Liver (tissue), 9 donors: Measurements from ENCODE around the gene OGFOD1. TPM values are rescaled to one million over a fixed set of nuclear protein-coding genes. Genes with fewer than 3 reads are reported as not detected.

Experiments
- DNase-seq: peaks from one replicate; pipeline ENCODE4 v3.0.0-alpha.2; 2017; ENCODE audit warnings: low spot score
- H3K27ac ChIP-seq, 2 donors: one replicate each; pipeline ENCODE4 v1.7.0; 2013; ENCODE audit warnings: inconsistent platforms in 2 of 2, low read length in 2 of 2, control low read depth in 1 of 2, low read depth in 1 of 2, mild to moderate bottlenecking in 1 of 2
- H3K27me3 ChIP-seq, 4 donors: one replicate each; pipeline versions ENCODE4 v1.6.1 to v1.7.0; 2013; ENCODE audit warnings: low read length in 3 of 4, inconsistent platforms in 1 of 4, mild to moderate bottlenecking in 1 of 4, moderate library complexity in 1 of 4; ENCODE audit not compliant: control insufficient read depth in 4 of 4, insufficient read depth in 4 of 4
- H3K36me3 ChIP-seq, 4 donors: one replicate each; pipeline versions ENCODE4 v1.6.1 to v1.7.0; 2013; ENCODE audit warnings: low read length in 3 of 4, mild to moderate bottlenecking in 3 of 4, low read depth in 1 of 4, moderate library complexity in 1 of 4; ENCODE audit not compliant: control insufficient read depth in 4 of 4, insufficient read depth in 3 of 4
- H3K4me1 ChIP-seq, 4 donors: one replicate each; pipeline versions ENCODE4 v1.6.1 to v1.7.0; 2013; ENCODE audit warnings: low read length in 3 of 4, mild to moderate bottlenecking in 3 of 4, moderate library complexity in 1 of 4; ENCODE audit not compliant: control insufficient read depth in 4 of 4, insufficient read depth in 4 of 4
- H3K4me3 ChIP-seq, 3 donors: one replicate each; pipeline versions ENCODE4 v1.6.1 to v1.7.0; 2013; ENCODE audit warnings: low read length in 3 of 3, control low read depth in 1 of 3, low read depth in 1 of 3, mild to moderate bottlenecking in 1 of 3
- H3K9ac ChIP-seq, 2 donors: one replicate each; pipeline ENCODE4 v1.7.0; 2013; ENCODE audit warnings: low read length in 2 of 2, mild to moderate bottlenecking in 2 of 2, moderate library complexity in 2 of 2, control low read depth in 1 of 2, low read depth in 1 of 2
- H3K9me3 ChIP-seq, 4 donors: one replicate each; pipeline versions ENCODE4 v1.6.1 to v1.7.0; 2013; ENCODE audit warnings: low read length in 3 of 4; ENCODE audit not compliant: control insufficient read depth in 4 of 4
- EGR1 ChIP-seq, 2 donors: IDR thresholded peaks; 2 replicates each; pipeline ENCODE4 v1.6.1; 2016 to 2018; ENCODE audit warnings: antibody characterized with exemption in 2 of 2, low read depth in 2 of 2
- FOXA1 ChIP-seq: IDR thresholded peaks from 2 replicates; pipeline ENCODE4 v1.6.1; 2016; ENCODE audit warnings: antibody characterized with exemption
- FOXA2 ChIP-seq: IDR thresholded peaks from 2 replicates; pipeline ENCODE4 v1.6.1; 2016; ENCODE audit warnings: antibody characterized with exemption
- GABPA ChIP-seq, 2 donors: IDR thresholded peaks in 1 of 2; conservative IDR thresholded peaks in 1 of 2; 2 replicates each; pipeline ENCODE4 v1.6.1; 2016; ENCODE audit warnings: antibody characterized with exemption in 2 of 2, mild to moderate bottlenecking in 1 of 2, moderate library complexity in 1 of 2
- HNF4A ChIP-seq, 2 donors: conservative IDR thresholded peaks; 2 replicates each; pipeline ENCODE4 v1.6.1; 2016; ENCODE audit warnings: antibody characterized with exemption in 2 of 2, mild to moderate bottlenecking in 2 of 2
- HNF4G ChIP-seq: IDR thresholded peaks from 2 replicates; pipeline ENCODE4 v1.6.1; 2016; ENCODE audit warnings: antibody characterized with exemption
- JUND ChIP-seq, 2 donors: IDR thresholded peaks; 2 replicates each; pipeline ENCODE4 v1.6.1; 2016; ENCODE audit warnings: antibody characterized with exemption in 2 of 2
- NR2F2 ChIP-seq: IDR thresholded peaks from 2 replicates; pipeline ENCODE4 v1.6.1; 2016; ENCODE audit warnings: antibody characterized with exemption
- RAD21 ChIP-seq, 2 donors: IDR thresholded peaks; 2 replicates each; pipeline ENCODE4 v1.6.1; 2016; ENCODE audit warnings: antibody characterized with exemption in 2 of 2, mild to moderate bottlenecking in 2 of 2
- RXRA ChIP-seq, 2 donors: IDR thresholded peaks; 2 replicates each; pipeline ENCODE4 v1.6.1; 2017 to 2018; ENCODE audit warnings: antibody characterized with exemption in 2 of 2, mild to moderate bottlenecking in 1 of 2
- TAF1 ChIP-seq: conservative IDR thresholded peaks from 2 replicates; pipeline ENCODE4 v1.6.1; 2016; ENCODE audit warnings: antibody characterized with exemption, mild to moderate bottlenecking
- YY1 ChIP-seq: IDR thresholded peaks from 2 replicates; pipeline ENCODE4 v1.6.1; 2016; ENCODE audit warnings: antibody characterized with exemption, mild to moderate bottlenecking
- WGBS: extraction: QIAGEN DNeasy Blood & Tissue Kit; methylation state at CpG from one replicate; pipeline ENCODE4 v1.1.7; 2013; 5-methylcytosine and 5-hydroxymethylcytosine counted together
- polyA plus RNA-seq, 2 donors: library from polyadenylated mRNA; stranded (reverse) in 1 of 2; unstranded in 1 of 2; fragments of 200-250 nt in 1 of 2; fragments of >200 nt in 1 of 2; fragmentation: Nextera tagmentation in 1 of 2; extraction: Ambion mirVana in 1 of 2; gene quantifications; one replicate each; pipeline versions ENCODE4 v1.2.1 to v1.2.3, GENCODE V29; 2013 to 2015
- total RNA-seq, 2 donors: library from RNA; depleted of rRNA; stranded (reverse); fragments of >200 nt; gene quantifications; one replicate each; pipeline ENCODE4 v1.2.3, GENCODE V29; 2014
- TF ChIP-seq, protein P1 (sequence below): IDR thresholded peaks from 2 replicates; pipeline ENCODE4 v1.6.1; 2016; ENCODE audit warnings: antibody characterized with exemption
- TF ChIP-seq, protein P2 (sequence below): IDR thresholded peaks from 2 replicates; pipeline ENCODE4 v1.6.1; 2016; ENCODE audit warnings: antibody characterized with exemption
- TF ChIP-seq, protein P3 (sequence below): IDR thresholded peaks from 2 replicates; pipeline ENCODE4 v1.6.1; 2016; ENCODE audit warnings: antibody characterized with exemption, mild to moderate bottlenecking
- TF ChIP-seq, protein P4 (sequence below): IDR thresholded peaks from 2 replicates; pipeline ENCODE4 v1.6.1; 2016; ENCODE audit warnings: antibody characterized with exemption
- TF ChIP-seq, protein P5 (sequence below): fragments of 150-350 bp; IDR thresholded peaks from 2 replicates; pipeline ENCODE4 v1.5.1; 2017; ENCODE audit warnings: improper control_type of control experiment, low read depth, low read length; ENCODE audit not compliant: missing input control
- donor health status: healthy.
- donor health status: healthy.
- donor health status: healthy.
- donor health status: healthy.
- donor health status: healthy.

OGFOD1 gene
- total and polyA plus RNA-seq, 4 donors = 15.5 to 40.2 (median 21.2) TPM

DNA sequence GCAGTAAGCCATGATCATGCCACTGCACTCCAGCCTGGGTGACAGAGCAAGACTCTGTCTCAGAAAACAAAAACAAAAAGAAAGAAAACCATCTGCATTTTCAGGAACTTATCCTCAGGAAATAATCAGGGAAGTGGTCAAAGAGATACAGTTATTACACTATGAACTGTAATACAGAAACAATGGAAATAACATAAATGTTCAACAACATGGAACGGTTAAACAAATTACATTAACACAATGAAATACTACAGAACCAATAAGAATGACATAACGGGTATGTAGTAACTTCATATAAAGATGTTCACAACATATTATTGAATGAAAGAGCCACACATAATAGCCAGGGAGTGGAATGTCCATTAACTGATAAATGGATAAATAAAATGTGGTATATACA lies 61.7 kb downstream of the OGFOD1 start:
- WGBS = 90% methylated on average over 2 of the region's 2 CpGs
- H3K27me3 ChIP-seq = no peaks in the 10 kb centered on the region
- no peaks in the 10 kb centered on the region for H3K9me3 ChIP-seq
- no peak overlapping the region for H3K4me3 ChIP-seq
- no peak overlapping the region for H3K9ac ChIP-seq
- no peak for DNase-seq
- H3K36me3 ChIP-seq = peaks cover 0 to 25% (median 17%) of the 10 kb centered on the region in 4 donors
- H3K27ac ChIP-seq = no peak overlapping the region
- peaks cover 0 to 2% (median 0%) of the 10 kb centered on the region in 4 donors for H3K4me1 ChIP-seq
- TF ChIP-seq JUND (IDR thresholded peaks at IDR 0.05) (no peak), HNF4G (no peak), RAD21 (IDR thresholded peaks at IDR 0.05) (no peak), FOXA1 (no peak), NR2F2 (no peak), FOXA2 (no peak), TAF1 (no peak), GABPA (IDR thresholded peaks at IDR 0.05 in 1 of 2, conservative IDR thresholded peaks at IDR 0.05 in 1 of 2) (no peak), HNF4A (conservative IDR thresholded peaks at IDR 0.05) (no peak), RXRA (IDR thresholded peaks at IDR 0.05) (no peak)
- TF ChIP-seq, protein P1, sequence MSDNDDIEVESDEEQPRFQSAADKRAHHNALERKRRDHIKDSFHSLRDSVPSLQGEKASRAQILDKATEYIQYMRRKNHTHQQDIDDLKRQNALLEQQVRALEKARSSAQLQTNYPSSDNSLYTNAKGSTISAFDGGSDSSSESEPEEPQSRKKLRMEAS = no peak
- TF ChIP-seq, protein P2, sequence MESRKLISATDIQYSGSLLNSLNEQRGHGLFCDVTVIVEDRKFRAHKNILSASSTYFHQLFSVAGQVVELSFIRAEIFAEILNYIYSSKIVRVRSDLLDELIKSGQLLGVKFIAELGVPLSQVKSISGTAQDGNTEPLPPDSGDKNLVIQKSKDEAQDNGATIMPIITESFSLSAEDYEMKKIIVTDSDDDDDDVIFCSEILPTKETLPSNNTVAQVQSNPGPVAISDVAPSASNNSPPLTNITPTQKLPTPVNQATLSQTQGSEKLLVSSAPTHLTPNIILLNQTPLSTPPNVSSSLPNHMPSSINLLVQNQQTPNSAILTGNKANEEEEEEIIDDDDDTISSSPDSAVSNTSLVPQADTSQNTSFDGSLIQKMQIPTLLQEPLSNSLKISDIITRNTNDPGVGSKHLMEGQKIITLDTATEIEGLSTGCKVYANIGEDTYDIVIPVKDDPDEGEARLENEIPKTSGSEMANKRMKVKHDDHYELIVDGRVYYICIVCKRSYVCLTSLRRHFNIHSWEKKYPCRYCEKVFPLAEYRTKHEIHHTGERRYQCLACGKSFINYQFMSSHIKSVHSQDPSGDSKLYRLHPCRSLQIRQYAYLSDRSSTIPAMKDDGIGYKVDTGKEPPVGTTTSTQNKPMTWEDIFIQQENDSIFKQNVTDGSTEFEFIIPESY = no peak
- TF ChIP-seq, protein P3, sequence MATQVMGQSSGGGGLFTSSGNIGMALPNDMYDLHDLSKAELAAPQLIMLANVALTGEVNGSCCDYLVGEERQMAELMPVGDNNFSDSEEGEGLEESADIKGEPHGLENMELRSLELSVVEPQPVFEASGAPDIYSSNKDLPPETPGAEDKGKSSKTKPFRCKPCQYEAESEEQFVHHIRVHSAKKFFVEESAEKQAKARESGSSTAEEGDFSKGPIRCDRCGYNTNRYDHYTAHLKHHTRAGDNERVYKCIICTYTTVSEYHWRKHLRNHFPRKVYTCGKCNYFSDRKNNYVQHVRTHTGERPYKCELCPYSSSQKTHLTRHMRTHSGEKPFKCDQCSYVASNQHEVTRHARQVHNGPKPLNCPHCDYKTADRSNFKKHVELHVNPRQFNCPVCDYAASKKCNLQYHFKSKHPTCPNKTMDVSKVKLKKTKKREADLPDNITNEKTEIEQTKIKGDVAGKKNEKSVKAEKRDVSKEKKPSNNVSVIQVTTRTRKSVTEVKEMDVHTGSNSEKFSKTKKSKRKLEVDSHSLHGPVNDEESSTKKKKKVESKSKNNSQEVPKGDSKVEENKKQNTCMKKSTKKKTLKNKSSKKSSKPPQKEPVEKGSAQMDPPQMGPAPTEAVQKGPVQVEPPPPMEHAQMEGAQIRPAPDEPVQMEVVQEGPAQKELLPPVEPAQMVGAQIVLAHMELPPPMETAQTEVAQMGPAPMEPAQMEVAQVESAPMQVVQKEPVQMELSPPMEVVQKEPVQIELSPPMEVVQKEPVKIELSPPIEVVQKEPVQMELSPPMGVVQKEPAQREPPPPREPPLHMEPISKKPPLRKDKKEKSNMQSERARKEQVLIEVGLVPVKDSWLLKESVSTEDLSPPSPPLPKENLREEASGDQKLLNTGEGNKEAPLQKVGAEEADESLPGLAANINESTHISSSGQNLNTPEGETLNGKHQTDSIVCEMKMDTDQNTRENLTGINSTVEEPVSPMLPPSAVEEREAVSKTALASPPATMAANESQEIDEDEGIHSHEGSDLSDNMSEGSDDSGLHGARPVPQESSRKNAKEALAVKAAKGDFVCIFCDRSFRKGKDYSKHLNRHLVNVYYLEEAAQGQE = no peak
- TF ChIP-seq, protein P4, sequence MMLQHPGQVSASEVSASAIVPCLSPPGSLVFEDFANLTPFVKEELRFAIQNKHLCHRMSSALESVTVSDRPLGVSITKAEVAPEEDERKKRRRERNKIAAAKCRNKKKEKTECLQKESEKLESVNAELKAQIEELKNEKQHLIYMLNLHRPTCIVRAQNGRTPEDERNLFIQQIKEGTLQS = no peak

DNA sequence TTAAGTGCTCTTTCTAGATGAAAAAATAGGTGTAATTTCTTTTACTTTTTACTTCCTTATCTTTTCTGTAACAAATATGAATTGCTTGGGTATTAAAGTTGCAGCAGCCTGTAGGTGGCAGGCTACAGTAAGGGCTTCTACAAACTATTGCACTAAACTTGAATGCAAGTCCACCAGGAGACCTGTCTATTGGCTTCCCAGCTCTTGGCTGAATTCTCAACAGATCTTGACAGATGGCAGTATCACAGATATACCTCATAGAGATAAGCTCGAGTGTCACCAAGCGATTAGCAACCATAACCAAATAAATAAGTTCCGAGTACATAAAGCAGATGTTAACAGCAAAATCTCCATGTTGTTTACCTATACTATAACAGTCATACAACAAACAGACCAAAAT lies 62.6 kb downstream of the OGFOD1 start:
- no peak overlapping the region for H3K27ac ChIP-seq
- no peaks in the 10 kb centered on the region for H3K27me3 ChIP-seq
- no peak for DNase-seq
- H3K9me3 ChIP-seq = no peaks in the 10 kb centered on the region
- H3K4me1 ChIP-seq = peaks cover 0 to 2% (median 1%) of the 10 kb centered on the region in 4 donors
- H3K9ac ChIP-seq = no peak overlapping the region
- TF ChIP-seq NR2F2 (no peak), RAD21 (IDR thresholded peaks at IDR 0.05) (peak; percentile 91 to 92), FOXA1 (no peak), YY1 (no peak), EGR1 (IDR thresholded peaks at IDR 0.05; ENCODE audit: low read depth in 2 of 2) (no peak), GABPA (IDR thresholded peaks at IDR 0.05 in 1 of 2, conservative IDR thresholded peaks at IDR 0.05 in 1 of 2) (no peak), HNF4A (conservative IDR thresholded peaks at IDR 0.05) (no peak), RXRA (IDR thresholded peaks at IDR 0.05) (no peak), HNF4G (no peak)
- TF ChIP-seq, protein P2 = no peak
- TF ChIP-seq, protein P4 = no peak
- TF ChIP-seq, protein P5, sequence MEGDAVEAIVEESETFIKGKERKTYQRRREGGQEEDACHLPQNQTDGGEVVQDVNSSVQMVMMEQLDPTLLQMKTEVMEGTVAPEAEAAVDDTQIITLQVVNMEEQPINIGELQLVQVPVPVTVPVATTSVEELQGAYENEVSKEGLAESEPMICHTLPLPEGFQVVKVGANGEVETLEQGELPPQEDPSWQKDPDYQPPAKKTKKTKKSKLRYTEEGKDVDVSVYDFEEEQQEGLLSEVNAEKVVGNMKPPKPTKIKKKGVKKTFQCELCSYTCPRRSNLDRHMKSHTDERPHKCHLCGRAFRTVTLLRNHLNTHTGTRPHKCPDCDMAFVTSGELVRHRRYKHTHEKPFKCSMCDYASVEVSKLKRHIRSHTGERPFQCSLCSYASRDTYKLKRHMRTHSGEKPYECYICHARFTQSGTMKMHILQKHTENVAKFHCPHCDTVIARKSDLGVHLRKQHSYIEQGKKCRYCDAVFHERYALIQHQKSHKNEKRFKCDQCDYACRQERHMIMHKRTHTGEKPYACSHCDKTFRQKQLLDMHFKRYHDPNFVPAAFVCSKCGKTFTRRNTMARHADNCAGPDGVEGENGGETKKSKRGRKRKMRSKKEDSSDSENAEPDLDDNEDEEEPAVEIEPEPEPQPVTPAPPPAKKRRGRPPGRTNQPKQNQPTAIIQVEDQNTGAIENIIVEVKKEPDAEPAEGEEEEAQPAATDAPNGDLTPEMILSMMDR = peak; percentile 74
- no peak overlapping the region for H3K4me3 ChIP-seq
- WGBS = 41% methylated on average over 3 of the region's 3 CpGs
- peaks cover 0 to 16% (median 11%) of the 10 kb centered on the region in 4 donors for H3K36me3 ChIP-seq
